ENCODE data around the gene PRM2. TPM values are rescaled to one million over a fixed set of nuclear protein-coding genes. Genes with fewer than 3 reads are reported as not detected.

The PRM2 gene
- total RNA-seq, 4 donors from 2014 or later, result not detected

DNA sequence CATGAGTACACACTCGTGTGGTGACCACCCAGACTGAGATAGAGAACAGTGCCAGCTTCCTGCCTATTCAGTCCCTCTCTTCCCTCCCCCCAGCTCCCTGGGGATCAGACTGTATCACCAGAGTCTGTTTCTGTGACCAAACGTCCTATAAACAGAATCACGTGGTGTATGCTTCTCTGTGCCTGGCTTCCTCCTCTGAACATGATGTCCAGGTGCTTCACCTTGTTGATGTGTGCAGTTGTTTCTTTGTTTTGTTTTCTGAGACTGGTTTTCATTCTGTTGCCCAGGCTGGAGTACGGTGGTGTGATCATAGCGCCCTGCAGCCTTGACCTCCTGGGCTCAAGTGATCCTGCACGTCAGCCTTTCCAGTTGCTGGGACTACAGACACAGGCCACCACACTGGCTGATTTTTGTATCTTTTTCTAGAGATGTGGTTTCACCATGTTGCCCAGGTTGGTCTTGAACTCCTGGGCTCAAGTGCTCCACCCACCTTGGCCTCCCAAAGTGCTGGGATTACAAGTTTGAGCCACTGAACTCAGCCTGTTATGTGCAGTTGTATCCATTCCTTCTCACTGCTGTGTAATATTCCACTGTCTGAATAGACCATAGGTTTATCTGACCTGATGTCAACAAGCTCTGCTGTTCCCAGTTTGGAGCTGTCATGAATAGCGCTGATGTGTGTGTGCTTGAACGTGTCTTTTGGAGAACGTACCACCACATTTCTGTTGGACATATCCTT is 33.8 kb upstream of the PRM2 start:
- peak in 2 of 3 donors; percentile 92 to 95 for DNase-seq
- H3K27me3 ChIP-seq, result no peaks in the 10 kb centered on the region
- peaks cover 4 to 29% (median 21%) of the 10 kb centered on the region in 4 donors for H3K4me1 ChIP-seq
- no peaks in the 10 kb centered on the region for H3K36me3 ChIP-seq
- H3K9me3 ChIP-seq, result no peaks in the 10 kb centered on the region
- H3K4me3 ChIP-seq, result no peak overlapping the region
- H3K27ac ChIP-seq, result peak overlapping the region in 3 of 4 donors; percentile 21 to 83 (median 79)
- TF ChIP-seq, protein P1, sequence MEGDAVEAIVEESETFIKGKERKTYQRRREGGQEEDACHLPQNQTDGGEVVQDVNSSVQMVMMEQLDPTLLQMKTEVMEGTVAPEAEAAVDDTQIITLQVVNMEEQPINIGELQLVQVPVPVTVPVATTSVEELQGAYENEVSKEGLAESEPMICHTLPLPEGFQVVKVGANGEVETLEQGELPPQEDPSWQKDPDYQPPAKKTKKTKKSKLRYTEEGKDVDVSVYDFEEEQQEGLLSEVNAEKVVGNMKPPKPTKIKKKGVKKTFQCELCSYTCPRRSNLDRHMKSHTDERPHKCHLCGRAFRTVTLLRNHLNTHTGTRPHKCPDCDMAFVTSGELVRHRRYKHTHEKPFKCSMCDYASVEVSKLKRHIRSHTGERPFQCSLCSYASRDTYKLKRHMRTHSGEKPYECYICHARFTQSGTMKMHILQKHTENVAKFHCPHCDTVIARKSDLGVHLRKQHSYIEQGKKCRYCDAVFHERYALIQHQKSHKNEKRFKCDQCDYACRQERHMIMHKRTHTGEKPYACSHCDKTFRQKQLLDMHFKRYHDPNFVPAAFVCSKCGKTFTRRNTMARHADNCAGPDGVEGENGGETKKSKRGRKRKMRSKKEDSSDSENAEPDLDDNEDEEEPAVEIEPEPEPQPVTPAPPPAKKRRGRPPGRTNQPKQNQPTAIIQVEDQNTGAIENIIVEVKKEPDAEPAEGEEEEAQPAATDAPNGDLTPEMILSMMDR (IDR thresholded peaks at IDR 0.05), result no peak

DNA sequence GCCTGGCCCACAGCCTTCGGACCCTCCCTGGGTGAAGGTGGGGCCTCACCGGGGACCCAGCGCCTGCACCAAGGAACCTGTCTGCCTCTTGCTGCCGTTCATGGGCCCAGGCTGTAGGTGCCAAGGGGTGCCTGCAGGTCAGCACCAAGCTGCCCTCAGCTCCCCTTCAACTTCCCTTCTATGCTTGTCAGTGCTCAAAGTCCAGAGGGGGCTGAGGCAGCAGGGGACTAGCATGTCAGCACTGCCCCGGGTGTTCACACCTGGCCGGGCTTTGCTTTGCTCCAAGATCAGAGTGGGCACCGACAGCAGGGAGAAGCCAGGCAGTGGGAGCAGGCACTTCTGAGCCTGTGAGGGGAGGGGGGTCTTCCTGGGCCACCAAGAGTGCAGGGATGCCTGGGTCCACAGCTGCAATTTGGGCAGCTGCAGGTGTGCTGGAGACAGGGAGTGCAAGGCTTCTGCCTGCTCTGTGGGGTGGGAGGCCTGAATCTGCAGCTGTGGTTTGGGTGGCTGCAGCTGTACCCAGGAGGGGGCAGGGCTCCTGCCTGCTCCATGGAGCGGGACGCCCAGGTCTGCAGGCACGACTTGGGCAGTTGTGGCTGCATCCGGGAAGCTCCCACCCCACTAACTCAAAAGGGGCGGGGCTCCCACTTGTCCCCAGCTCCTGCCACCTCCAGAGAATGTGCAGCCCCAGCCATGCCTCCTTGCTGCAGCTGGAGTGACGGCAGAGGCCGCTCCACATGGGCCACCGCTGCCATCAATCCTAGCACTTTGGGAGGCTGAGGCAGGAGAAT is 32.4 kb upstream of the PRM2 start:
- H3K4me3 ChIP-seq, result peak overlapping the region in 1 of 4 donors; percentile 1
- H3K36me3 ChIP-seq, result no peaks in the 10 kb centered on the region
- peak overlapping the region in 2 of 4 donors; percentile 46 to 83 for H3K27ac ChIP-seq
- H3K9me3 ChIP-seq, result no peaks in the 10 kb centered on the region
- no peak for TF ChIP-seq POLR2A (IDR thresholded peaks at IDR 0.05)
- TF ChIP-seq, protein P1 (IDR thresholded peaks at IDR 0.05), result no peak
- no peaks in the 10 kb centered on the region for H3K27me3 ChIP-seq
- DNase-seq, result peak in 2 of 3 donors; percentile 89 to 91
- H3K4me1 ChIP-seq, result peaks cover 4 to 29% (median 21%) of the 10 kb centered on the region in 4 donors

DNA sequence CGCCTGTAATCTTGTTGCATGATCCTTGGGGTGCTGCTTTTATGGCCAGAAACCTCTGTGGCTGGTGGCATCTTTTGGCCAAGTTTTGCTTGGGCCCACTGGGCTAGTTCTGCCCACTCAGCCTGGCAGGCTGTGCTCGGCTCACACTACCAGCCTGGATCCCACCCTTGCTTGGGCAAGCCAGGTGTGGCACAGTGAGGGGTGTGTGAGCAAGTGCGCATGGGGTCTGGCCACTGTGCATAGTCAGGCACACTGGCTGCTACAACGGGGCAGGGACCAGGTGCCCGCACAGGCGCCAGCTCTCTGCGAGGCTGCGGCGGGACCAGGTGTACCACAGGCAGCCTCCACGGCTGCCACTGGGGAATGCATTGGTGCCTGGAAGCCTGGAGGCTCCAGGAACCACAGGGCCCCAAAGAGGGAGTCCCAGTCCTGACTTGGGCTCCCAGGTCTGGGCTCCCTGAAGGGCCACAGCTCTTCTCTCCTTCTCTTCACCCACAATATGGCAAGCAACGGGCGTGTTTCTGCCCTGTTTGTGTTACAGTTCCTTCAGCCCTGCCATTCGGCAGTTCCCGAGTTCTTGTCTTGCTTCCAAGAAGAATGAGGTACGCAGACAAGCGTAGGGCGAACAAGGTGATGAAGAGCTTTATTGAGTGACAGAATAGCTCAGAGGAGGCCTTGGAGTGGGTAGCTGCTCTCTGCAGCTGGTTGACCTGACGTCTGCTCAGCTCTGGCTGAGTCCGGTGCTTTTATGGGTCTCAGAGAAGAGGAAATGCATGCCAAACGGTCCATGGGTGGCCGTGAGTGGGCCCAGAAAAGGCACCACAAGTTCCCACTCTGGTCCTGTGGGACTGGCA is 31.6 kb upstream of the PRM2 start:
- H3K27ac ChIP-seq, result peak overlapping the region in 2 of 4 donors; percentile 46 to 83
- DNase-seq, result no peak
- no peaks in the 10 kb centered on the region for H3K36me3 ChIP-seq
- H3K4me1 ChIP-seq, result peaks cover 2 to 27% (median 19%) of the 10 kb centered on the region in 4 donors
- TF ChIP-seq, protein P1 (IDR thresholded peaks at IDR 0.05), result no peak
- no peak for TF ChIP-seq POLR2A (IDR thresholded peaks at IDR 0.05)
- H3K9me3 ChIP-seq, result no peaks in the 10 kb centered on the region
- H3K27me3 ChIP-seq, result no peaks in the 10 kb centered on the region
- H3K4me3 ChIP-seq, result no peak overlapping the region

DNA sequence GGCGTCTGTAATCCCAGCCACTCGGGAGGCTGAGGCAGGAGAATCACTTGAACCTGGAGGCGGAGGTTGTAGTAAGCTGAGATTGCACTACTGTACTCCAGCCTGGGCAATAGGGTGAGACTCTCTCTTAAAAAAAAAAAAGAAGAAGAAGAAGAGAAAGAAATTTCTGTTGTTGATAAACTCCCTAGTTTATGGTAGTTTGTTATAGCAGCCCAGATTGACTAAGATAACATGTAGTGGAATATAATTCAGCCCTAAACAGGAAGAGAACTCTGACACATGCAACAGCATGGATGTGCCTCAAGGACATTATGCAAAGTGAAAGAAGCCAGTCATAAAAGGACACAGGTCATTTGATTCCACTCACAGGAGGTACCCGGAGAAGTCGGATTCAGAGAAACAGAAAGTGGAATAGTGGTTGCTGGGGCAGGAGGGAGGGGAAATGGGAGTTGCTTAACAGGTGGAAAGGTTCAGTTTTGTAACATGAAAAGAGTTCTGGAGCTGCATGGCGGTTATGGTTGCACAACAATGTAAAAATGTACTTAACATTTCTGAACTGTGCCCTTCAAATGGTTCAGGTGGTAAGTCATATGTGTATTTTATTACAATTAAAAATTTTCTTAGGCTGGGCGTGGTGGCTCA is 30.8 kb upstream of the PRM2 start:
- no peak for DNase-seq
- no peak for TF ChIP-seq POLR2A (IDR thresholded peaks at IDR 0.05)
- TF ChIP-seq, protein P1 (IDR thresholded peaks at IDR 0.05), result no peak
- H3K9me3 ChIP-seq, result no peaks in the 10 kb centered on the region
- H3K36me3 ChIP-seq, result no peaks in the 10 kb centered on the region
- no peaks in the 10 kb centered on the region for H3K27me3 ChIP-seq
- H3K4me1 ChIP-seq, result peaks cover 0 to 20% (median 12%) of the 10 kb centered on the region in 4 donors
- H3K4me3 ChIP-seq, result no peak overlapping the region
- H3K27ac ChIP-seq, result peak overlapping the region in 2 of 4 donors; percentile 46 to 83

DNA sequence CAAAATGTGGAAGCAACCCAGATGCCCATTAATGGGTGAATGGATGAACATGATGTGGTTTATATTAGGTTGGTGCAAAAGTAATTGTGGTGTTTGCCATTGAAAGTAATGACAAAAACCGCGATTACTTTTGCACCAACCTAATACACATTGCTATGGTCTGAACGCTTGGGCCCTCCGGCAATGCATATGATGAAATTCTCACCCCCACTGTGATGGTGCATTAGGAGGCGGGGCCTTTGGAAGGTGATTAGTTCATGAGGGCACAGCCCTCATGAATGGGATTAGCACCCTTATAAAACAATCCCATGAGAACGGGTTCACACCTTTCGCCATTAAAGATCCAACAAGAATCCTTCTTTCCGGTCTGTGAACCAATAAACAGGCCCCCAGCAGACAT is 30.1 kb upstream of the PRM2 start:
- no peak for DNase-seq
- no peaks in the 10 kb centered on the region for H3K36me3 ChIP-seq
- TF ChIP-seq POLR2A (IDR thresholded peaks at IDR 0.05), result no peak
- TF ChIP-seq, protein P1 (IDR thresholded peaks at IDR 0.05), result no peak
- H3K4me1 ChIP-seq, result peaks cover 0 to 16% (median 8%) of the 10 kb centered on the region in 4 donors
- no peak overlapping the region for H3K4me3 ChIP-seq
- no peak overlapping the region for H3K27ac ChIP-seq
- no peaks in the 10 kb centered on the region for H3K9me3 ChIP-seq
- no peaks in the 10 kb centered on the region for H3K27me3 ChIP-seq

All from Peyer's patch (tissue), 4 donors.